ENCODE results near the gene UBC. TPM values are rescaled to one million over a fixed set of nuclear protein-coding genes. Genes with fewer than 3 reads are reported as not detected.
"Not testable (repeated sequence)": the region's sequence is repeated elsewhere in the genome, so short reads cannot be mapped to it uniquely, and the experiment has no call there.

UBC gene
- polyA plus RNA-seq, 3 donors, result 951 to 1,149 (median 1,141) TPM

- no peak for DNase-seq (ENCODE audit: extremely low read depth in 1 of 11, low read depth in 9 of 11, low spot score in 4 of 11)
Measured at GRCh38 chr12:124941170-124941527, 26.7 kb upstream of the UBC start.

DNA sequence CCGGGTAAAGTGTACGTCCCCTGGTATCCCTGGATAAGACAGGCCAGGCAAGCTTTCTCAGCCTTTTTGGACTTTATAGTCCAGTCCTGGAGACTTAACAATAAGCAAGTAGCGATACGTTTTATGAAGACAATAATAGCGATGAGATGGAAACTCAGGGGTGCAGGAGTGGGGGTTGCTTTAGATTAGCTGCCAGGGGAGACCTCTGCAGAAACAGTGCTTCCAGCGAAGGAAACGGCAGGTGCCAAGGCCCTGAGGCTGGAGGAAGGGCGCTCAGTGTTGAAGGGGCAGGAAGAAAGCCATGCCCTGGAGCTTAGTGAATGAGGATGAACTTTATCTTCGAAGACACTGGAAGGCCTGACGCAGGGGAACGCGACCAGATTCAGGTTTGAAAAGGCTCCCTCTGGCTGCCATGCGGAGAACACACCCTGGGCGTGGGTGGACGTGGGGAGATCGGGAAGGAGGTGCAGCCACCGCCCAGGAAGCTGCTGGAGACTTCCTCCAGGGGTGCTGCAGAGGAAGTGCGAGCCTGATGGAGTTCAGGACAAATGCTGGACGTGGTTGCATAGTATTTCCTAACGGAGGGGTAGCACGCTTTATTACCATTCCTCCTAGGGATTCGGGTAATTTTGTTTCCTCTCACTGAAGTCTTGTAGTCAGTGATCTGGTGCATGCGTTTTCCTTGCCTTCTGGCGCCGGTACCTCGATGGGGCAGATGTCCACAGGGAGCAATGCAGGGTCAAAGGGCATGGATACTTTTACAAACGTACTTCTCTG lies 26.1 kb upstream of the UBC start:
- peak in 8 of 11 donors; percentile 68 to 84 (median 77) for DNase-seq (ENCODE audit: extremely low read depth in 1 of 11, low read depth in 9 of 11, low spot score in 4 of 11)

DNA sequence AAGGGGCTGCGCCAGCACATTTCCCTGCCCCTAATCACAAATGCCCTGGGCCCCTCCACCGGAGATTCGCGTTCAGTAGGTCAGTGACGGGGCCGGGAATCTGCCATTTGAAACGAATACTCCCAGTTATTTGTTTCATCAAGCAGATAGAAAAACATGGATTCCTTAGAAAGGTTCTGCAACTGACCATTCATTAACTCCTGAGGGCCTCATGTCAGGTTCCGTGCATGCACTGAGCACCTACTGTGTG lies 25.6 kb upstream of the UBC start:
- no peak for DNase-seq (ENCODE audit: extremely low read depth in 1 of 11, low read depth in 9 of 11, low spot score in 4 of 11)

DNA sequence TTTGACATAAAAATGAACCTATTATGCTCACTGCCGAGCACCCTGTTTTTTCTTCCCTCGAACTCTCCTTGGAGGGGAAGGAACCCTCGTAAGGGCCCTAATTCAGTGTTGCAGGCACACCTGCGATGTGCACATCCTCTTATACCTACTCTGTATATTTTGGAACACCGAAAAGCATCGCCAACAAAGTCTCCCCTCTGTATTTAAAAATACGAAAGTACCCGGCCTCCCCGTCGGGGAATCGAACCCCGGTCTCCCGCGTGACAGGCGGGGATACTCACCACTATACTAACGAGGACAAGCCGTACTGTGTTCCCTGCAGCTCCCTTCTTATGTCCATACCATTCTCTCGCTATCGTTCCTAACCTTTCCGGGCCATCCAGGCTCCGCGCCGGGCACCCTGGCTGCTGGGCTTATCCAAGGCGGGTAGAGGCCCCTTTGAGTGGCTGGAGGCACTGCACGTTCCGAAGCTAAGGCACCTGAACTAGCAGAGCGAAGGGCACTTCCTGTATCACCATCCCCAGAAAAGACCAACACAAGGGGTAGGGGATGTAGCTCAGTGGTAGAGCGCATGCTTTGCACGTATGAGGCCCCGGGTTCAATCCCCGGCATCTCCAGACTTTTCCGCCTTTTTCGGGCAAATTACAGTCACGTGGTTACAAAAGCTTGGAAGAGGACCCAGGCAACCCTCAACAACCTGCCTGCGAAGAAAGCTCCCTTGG lies 25.1 kb upstream of the UBC start:
- peak; percentile 81 to 94 (median 88) for DNase-seq (ENCODE audit: extremely low read depth in 1 of 11, low read depth in 9 of 11, low spot score in 4 of 11)

GRCh38 chr12:124939079-124939420 lies 24.6 kb upstream of the UBC start:
- peak in 2 of 11 donors; percentile 58 to 65 for DNase-seq (ENCODE audit: extremely low read depth in 1 of 11, low read depth in 9 of 11, low spot score in 4 of 11)

- DNase-seq (ENCODE audit: extremely low read depth in 1 of 11, low read depth in 9 of 11, low spot score in 4 of 11), result no peak
Measured at GRCh38 chr12:124938587-124938986, 24.1 kb upstream of the UBC start.

GRCh38 chr12:124938108-124938507 lies 23.7 kb upstream of the UBC start:
- no peak for DNase-seq (ENCODE audit: extremely low read depth in 1 of 11, low read depth in 9 of 11, low spot score in 4 of 11)

GRCh38 chr12:124931528-124931927 lies 17.1 kb upstream of the UBC start:
- DNase-seq (ENCODE audit: extremely low read depth in 1 of 11, low read depth in 9 of 11, low spot score in 4 of 11), result not testable (repeated sequence)

DNA sequence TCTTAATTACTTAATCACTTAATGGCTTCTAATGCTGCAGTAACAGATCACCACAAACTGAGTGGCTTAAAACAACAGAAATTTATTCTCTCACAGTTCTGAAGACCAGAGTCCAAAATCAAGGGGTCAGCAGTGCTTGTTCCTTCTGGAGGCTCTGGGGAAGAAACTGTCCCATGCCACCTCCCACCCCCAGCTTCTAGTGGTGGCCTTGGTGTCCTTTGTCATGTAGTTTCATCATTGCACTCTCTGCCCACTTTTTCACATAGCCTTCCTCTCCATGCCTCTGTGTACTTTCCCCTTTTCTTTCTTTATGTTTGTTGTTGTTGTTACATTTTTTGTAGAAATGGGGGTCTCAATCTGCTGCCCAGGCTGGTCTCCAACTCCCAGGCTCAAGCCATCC lies 16.1 kb upstream of the UBC start:
- DNase-seq (ENCODE audit: extremely low read depth in 1 of 11, low read depth in 9 of 11, low spot score in 4 of 11), result no peak

DNA sequence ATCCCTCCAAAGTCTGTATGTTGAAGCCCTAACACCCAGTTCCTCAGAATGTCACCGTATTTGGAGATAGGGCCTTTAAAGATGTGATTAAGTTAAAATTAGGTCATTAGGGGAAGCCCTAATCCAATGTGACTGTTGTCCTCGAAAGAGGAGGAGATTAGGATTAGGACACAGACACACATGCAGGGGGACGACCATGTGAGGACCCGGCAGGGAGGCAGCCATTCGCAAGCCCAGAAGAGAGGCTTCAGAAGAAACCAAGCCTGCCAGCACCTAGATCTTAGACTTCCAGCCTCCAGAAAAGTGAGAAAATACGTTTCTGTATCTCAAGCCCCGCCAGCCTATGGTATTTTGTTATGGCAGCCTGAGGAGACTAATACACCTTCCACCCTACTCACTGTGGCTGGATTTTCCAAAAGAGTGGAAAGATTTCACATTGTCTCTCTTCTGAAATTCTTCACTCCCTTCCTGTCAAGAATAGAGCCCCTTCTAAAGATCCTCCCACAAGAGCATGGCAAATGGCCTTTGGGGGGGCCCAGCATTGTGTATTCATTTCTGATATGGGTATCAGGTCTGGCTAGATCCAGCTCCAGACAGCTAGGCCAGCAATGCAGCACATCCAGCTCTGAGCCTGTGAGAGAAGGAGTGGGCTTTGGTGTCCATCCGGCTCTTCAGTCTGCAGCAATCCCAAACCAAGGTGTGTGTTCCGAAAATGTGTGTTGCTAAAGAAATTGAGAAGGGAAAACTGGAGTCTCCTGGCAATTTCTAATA lies 15.4 kb upstream of the UBC start:
- no peak for DNase-seq (ENCODE audit: extremely low read depth in 1 of 11, low read depth in 9 of 11, low spot score in 4 of 11)

DNA sequence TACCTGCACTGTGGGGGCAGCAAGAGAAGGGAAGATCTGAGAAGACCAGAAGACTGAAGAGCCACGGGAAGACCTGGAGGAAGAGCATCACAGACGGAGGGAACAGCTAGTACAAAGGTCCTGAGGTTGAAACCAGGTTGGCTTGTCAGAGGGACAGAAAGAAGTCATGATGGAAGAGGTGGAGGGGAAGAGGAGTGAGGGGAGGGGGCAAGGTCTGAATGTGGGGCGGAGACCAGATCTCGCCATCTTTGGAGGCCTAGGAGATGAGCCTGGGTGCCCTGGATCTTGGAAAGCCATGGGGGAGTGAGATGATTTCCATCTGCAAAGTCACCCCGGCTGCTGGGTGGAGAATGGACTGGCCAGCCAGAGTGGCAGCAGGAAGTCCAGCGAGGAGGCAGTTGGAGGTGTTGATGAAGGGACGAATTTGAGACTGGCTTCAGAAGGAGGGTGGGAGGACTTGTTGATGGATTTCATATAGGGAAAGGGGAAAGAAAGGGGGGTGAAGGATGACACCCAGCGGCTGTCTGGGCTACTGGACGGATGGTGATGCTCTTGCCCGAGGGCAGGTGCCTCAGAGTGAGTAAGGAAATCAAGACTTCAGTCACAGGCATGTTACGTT lies 14.6 kb upstream of the UBC start:
- DNase-seq (ENCODE audit: extremely low read depth in 1 of 11, low read depth in 9 of 11, low spot score in 4 of 11), result no peak

GRCh38 chr12:124928095-124928911 lies 13.9 kb upstream of the UBC start:
- peak in 2 of 11 donors; percentile 58 to 64 for DNase-seq (ENCODE audit: extremely low read depth in 1 of 11, low read depth in 9 of 11, low spot score in 4 of 11)

DNA sequence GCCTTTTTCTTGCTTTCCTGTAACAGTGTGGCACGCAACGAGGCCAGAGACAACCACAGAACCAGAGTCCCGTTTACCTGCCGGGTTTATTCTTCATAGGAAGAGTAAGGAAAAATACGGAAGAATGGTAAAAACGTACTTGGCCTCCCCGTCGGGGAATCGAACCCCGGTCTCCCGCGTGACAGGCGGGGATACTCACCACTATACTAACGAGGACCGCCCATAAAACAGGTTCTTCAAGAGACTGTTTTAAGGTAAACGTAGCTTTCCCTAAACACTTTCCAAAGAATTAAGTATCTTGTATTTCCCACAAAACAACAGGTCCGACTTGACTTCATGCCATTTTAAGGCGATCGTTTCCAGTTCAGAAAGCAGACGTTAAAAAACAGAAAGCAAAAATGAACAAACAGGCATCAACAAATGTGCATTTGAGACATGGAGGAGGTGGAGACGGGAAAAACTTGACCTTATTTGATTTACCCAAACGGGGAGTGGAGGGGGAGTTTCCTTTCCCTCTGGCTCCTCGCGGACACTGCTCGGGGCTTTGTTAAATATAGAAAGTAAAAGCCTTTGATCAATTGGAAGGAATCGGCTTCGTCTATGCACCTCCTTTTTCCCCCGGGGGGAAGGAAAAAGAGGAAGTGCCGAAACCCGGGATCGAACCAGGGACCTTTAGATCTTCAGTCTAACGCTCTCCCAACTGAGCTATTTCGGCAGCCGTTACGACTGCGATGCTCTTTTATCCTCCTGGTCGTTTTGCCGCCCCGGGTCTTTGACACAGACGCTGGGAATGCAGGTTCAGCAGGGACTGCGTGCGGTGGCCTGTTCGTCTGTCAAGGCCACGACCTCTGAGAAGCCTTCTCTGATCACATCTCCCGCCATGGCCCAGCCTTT lies 13.0 kb upstream of the UBC start:
- DNase-seq (ENCODE audit: extremely low read depth in 1 of 11, low read depth in 9 of 11, low spot score in 4 of 11), result peak in 8 of 11 donors; percentile 82 to 95 (median 87)

DNA sequence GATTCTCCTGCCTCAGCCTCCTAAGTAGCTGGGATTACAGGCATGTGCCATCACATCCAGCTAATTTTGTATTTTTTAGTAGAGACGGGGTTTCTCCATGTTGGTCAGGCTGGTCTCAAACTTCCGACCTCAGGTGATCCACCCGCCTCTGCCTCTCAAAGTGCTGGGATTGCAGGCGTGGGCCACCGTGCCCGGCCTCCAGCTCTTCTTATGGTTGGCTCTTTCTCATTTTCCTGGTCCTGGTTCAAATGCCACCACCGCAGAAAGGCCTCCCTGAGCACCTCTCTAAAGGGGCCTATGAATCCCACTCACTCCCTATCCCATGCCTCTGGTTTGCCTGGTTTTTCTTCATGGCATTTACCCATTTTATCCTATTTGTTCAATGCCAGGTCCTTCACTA lies 11.3 kb upstream of the UBC start:
- not testable (repeated sequence) for DNase-seq (ENCODE audit: extremely low read depth in 1 of 11, low read depth in 9 of 11, low spot score in 4 of 11)

DNA sequence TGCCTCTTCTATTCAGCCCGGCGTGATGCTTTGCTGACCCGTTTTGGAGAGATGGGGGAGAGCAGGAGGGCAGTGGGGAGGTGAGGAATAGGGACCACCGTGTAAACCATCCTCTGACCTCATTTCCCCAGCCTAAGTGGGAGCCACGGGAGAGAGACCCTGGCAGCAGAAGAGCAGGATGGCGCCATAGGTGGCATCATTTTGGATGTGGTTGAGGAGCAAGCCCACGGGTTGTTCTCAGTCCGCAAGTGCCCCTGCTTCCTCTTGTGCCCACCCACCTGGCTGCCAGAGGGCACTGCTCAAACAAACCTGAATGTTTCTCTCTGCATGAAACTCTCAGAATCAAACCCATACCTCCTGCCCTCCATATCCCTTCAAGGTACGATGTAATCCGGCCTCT lies 10.7 kb upstream of the UBC start:
- DNase-seq (ENCODE audit: extremely low read depth in 1 of 11, low read depth in 9 of 11, low spot score in 4 of 11), result no peak

- no peak for DNase-seq (ENCODE audit: extremely low read depth in 1 of 11, low read depth in 9 of 11, low spot score in 4 of 11)
Measured at GRCh38 chr12:124923905-124924734, 9.7 kb upstream of the UBC start.

Measured in renal cortex interstitium (tissue), 11 donors.